ENCODE data around the gene KPNA1.

The KPNA1 gene

DNA sequence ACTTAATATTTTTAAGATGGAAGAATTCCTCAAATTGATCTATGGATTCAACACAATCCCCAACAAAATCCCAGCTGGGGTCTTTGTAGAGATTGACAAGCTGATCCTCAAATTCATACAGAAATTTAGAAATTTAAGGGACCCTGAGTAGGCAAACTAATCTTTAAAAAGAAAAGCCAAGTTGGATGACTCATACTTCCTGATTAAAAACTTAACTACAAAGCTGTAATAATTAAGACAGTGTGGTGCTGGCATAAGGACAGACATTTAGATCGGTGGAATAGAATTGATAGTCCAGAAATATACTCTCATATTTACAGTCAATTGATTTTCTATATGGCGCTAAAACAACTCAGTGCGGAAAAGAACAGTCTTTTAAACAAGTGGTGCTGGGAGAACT lies 119.2 kb downstream of the KPNA1 start:
- Mint-ChIP-seq H3K36me3 (peaks cover 14% of the 10 kb centered on the region), H3K4me1 (peaks cover 6% of the 10 kb centered on the region), H3K9me3 (no peaks in the 10 kb centered on the region), H3K27ac (no peak overlapping the region), H3K4me3 (no peak overlapping the region), H3K27me3 (no peaks in the 10 kb centered on the region)
- no peak for ATAC-seq

DNA sequence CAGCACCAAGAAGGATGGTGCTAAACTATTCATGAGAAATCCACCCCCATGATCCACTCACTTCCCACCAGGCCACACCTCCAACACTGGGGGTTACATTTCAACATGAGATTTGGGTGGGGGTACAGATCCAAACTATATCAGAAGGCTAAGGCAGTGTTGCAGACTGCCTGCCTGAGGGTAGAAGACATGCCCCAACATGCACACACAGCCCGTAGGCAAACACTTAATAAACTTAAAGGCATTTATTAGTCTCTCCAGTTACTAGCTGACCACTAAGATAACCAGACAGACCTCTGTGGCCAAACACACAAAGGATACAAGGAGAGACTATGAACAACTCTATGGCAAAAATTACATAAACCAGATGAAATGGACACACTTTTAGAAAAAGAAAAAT lies 120.6 kb downstream of the KPNA1 start:
- peaks cover 14% of the 10 kb centered on the region for H3K36me3 Mint-ChIP-seq
- H3K27ac Mint-ChIP-seq: no peak overlapping the region
- peaks cover 9% of the 10 kb centered on the region for H3K4me1 Mint-ChIP-seq
- H3K9me3 Mint-ChIP-seq: no peaks in the 10 kb centered on the region
- H3K4me3 Mint-ChIP-seq: no peak overlapping the region
- no peaks in the 10 kb centered on the region for H3K27me3 Mint-ChIP-seq
- no peak for ATAC-seq

DNA sequence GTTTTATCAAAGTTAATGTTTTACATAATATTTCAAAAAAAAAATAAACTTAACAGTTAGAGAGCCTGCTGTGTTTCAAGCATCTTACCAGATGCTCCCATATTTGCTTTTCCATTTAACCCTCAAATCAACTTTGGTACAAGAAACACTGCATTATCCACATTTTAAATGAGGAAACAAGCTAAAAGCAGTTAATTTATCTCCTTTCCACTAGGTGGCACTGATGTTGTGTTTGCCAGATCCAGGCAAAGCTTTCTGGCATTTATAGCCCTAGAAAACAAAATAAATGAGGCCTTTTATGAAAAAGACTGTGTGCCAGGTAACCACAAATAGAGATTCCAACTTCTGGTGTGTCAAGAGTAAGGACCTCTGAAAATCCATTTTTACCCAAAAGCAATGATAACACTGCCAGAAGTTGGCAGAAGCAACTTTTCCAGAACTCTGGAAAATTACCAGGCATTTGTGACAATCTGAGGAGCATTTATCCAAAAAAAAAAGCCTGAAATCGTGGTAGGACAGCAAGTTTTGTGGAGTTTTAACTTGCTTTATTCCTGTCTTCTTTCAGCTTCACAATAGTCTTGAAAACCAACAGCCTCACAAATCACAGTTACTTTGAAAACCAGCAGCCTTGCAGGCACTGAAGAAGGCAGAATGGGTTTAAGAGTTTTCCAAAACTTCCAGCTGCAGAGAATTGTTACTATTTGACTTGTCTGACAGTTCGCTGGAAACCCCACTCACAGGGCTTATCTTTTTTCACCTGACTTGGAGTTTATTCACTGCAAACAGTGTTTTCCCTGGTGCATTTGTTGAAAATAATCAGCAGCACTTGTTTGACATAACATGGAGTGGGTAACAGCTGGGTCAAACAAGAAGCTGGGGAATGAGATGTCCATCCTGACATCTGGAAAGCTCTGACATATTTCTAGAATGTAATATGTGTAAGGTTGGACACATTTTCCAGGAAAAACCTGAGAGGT lies 121.6 kb downstream of the KPNA1 start:
- no peaks in the 10 kb centered on the region for H3K9me3 Mint-ChIP-seq
- no peak overlapping the region for H3K27ac Mint-ChIP-seq
- peaks cover 19% of the 10 kb centered on the region for H3K4me1 Mint-ChIP-seq
- peaks cover 18% of the 10 kb centered on the region for H3K36me3 Mint-ChIP-seq
- H3K27me3 Mint-ChIP-seq: no peaks in the 10 kb centered on the region
- H3K4me3 Mint-ChIP-seq: no peak overlapping the region
- no peak for ATAC-seq

GRCh38 chr3:122391681-122392446 lies 122.9 kb downstream of the KPNA1 start:
- H3K4me1 Mint-ChIP-seq: peaks cover 21% of the 10 kb centered on the region
- ATAC-seq: no peak
- no peaks in the 10 kb centered on the region for H3K9me3 Mint-ChIP-seq
- peaks cover 26% of the 10 kb centered on the region for H3K36me3 Mint-ChIP-seq
- H3K27ac Mint-ChIP-seq: no peak overlapping the region
- H3K4me3 Mint-ChIP-seq: no peak overlapping the region
- H3K27me3 Mint-ChIP-seq: no peaks in the 10 kb centered on the region

GRCh38 chr3:122390665-122391064 lies 124.1 kb downstream of the KPNA1 start:
- Mint-ChIP-seq H3K9me3 (no peaks in the 10 kb centered on the region), H3K27me3 (no peaks in the 10 kb centered on the region), H3K36me3 (peaks cover 30% of the 10 kb centered on the region), H3K27ac (no peak overlapping the region), H3K4me1 (peaks cover 21% of the 10 kb centered on the region), H3K4me3 (no peak overlapping the region)
- no peak for ATAC-seq

- no peaks in the 10 kb centered on the region for H3K27me3 Mint-ChIP-seq
- no peak overlapping the region for H3K4me3 Mint-ChIP-seq
- ATAC-seq: no peak
- peaks cover 23% of the 10 kb centered on the region for H3K4me1 Mint-ChIP-seq
- peak overlapping the region; percentile 13 for H3K27ac Mint-ChIP-seq
- H3K9me3 Mint-ChIP-seq: no peaks in the 10 kb centered on the region
- peaks cover 28% of the 10 kb centered on the region for H3K36me3 Mint-ChIP-seq
Observed at GRCh38 chr3:122389892-122390291, 124.8 kb downstream of the KPNA1 start.

DNA sequence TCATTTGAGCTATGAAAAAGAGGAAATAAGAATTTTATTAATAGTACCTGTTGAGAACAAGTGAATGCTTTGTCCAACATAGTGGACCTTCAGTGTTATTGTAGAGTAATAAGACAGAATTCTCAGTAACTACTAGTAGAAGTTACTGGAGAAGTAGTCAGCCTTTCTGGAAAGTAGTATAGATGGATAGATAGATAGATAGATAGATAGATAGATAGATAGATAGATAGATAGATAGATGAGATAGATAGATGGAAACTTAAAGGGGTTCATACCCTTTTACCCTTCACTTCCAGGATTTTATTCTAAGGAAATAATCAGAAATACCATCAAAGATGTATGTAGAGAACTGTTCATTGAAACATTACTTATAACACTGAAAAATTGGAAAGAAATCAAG lies 125.5 kb downstream of the KPNA1 start:
- peaks cover 30% of the 10 kb centered on the region for H3K4me1 Mint-ChIP-seq
- H3K27ac Mint-ChIP-seq: peak overlapping the region; percentile 13
- ATAC-seq: no peak
- no peaks in the 10 kb centered on the region for H3K9me3 Mint-ChIP-seq
- peaks cover 21% of the 10 kb centered on the region for H3K36me3 Mint-ChIP-seq
- H3K27me3 Mint-ChIP-seq: no peaks in the 10 kb centered on the region
- no peak overlapping the region for H3K4me3 Mint-ChIP-seq

GRCh38 chr3:122387709-122388108 lies 127.0 kb downstream of the KPNA1 start:
- no peak for ATAC-seq
- no peak overlapping the region for H3K4me3 Mint-ChIP-seq
- H3K36me3 Mint-ChIP-seq: peaks cover 16% of the 10 kb centered on the region
- no peaks in the 10 kb centered on the region for H3K9me3 Mint-ChIP-seq
- no peaks in the 10 kb centered on the region for H3K27me3 Mint-ChIP-seq
- peaks cover 44% of the 10 kb centered on the region for H3K4me1 Mint-ChIP-seq
- H3K27ac Mint-ChIP-seq: peak overlapping the region; percentile 13

DNA sequence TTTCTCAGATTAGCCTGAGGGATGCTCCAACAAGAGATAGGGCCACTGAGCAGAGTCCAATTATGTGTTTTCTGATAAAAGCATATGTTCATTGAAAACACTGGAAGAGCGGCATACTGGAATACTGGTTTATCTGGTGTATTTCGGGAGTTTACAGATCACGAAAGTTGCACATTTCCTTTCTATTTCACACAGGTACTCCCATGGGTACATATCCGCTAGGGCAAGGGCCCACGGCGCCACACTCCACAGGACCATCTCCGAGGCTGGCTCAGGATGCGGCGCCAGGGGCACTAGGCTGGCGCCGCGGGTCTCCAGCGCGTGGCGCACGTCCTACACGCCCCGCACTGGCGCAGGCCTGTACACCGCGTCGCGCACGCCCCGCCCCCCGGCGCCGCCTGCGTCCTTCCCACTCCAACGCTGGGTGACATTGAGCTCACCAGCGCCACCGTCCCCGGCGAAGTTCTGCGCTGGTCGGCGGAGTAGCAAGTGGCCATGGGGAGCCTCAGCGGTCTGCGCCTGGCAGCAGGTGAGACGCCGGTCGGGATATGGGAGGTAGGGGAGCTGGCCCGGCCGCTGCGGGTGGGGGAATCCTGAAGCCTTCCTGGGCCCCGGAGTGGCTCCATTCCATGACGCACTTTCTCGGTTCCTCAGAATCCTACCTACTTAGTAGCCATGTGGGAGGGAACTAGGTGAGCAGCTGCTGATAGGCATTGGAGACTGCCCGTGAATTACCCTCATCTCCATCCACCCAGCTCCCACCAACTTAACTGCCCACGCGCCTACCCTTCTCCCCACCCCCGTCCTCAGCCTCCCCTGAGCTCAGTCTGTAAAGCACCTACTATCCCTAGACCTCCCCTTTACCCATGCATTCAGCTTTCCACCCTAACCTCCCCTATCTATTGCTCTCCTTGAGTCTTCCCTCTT lies 130.7 kb downstream of the KPNA1 start, which contains the start of gene FAM162A:
Gene FAM162A (plus strand): TSS at position 412 of the 927 bp plus-strand sequence. CDS start 84 bp downstream, at position 496.
- peak within 1 kb of the TSS; percentile 93 for H3K27ac Mint-ChIP-seq
- ATAC-seq: peak; percentile 97
- H3K36me3 Mint-ChIP-seq: peaks cover 16% of the 10 kb centered on the region
- H3K4me1 Mint-ChIP-seq: peaks cover 64% of the 10 kb centered on the region
- no peaks in the 10 kb centered on the region for H3K27me3 Mint-ChIP-seq
- H3K9me3 Mint-ChIP-seq: no peaks in the 10 kb centered on the region
- H3K4me3 Mint-ChIP-seq: peak within 1 kb of the TSS; percentile 90

DNA sequence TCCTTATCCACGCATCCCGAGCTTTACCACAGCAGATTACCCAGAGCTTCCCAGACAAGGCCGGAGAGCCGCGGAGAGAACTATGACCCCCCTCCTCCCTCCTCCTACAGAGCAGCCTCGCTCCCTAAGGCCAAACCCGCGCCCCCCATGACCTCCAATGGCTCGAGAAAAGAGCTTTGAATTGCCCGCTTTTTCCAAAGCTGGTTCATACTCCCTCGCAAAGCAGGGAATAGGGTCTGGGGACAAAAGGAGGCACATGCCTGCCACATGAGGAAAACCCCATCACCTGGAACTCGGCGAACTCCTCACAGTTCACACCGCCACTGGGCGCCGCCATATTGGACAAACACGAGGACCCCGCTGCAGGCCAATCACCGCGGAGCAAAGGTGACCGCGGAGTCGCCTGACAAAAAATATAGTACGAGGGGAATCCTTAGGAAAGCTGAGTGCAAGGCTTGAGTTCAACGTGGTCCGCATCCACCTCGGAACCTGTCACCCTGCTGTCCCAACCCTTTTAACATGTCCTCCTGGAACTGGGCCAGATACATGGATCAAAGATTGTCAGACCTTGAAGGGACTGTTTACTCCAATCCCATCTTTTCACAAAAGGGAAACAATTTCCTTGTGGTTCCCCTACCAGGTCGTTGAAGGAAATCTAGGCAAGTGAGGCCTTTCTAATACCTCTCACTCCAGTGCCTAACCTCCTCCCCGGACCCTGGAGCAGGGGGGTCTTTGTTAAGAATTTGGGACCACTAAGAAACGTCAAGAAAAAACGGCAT lies 131.7 kb downstream of the KPNA1 start, which contains the start of gene MIX23:
Gene MIX23 (minus strand): TSS at position 344 of the 779 bp plus-strand sequence. CDS start 7 bp downstream, at position 337.
- Mint-ChIP-seq H3K4me3 (peak within 1 kb of the TSS; percentile 90), H3K36me3 (peaks cover 11% of the 10 kb centered on the region), H3K4me1 (peaks cover 59% of the 10 kb centered on the region), H3K27me3 (no peaks in the 10 kb centered on the region), H3K9me3 (no peaks in the 10 kb centered on the region), H3K27ac (peak within 1 kb of the TSS; percentile 93)
- peak; percentile 62 for ATAC-seq

GRCh38 chr3:122377975-122378374 lies 136.8 kb downstream of the KPNA1 start:
- peaks cover 39% of the 10 kb centered on the region for H3K4me1 Mint-ChIP-seq
- peaks cover 29% of the 10 kb centered on the region for H3K36me3 Mint-ChIP-seq
- H3K27ac Mint-ChIP-seq: no peak overlapping the region
- no peaks in the 10 kb centered on the region for H3K27me3 Mint-ChIP-seq
- ATAC-seq: no peak
- H3K9me3 Mint-ChIP-seq: no peaks in the 10 kb centered on the region
- no peak overlapping the region for H3K4me3 Mint-ChIP-seq

GRCh38 chr3:122374034-122374433 lies 140.7 kb downstream of the KPNA1 start:
- no peaks in the 10 kb centered on the region for H3K9me3 Mint-ChIP-seq
- no peak for ATAC-seq
- no peak overlapping the region for H3K4me3 Mint-ChIP-seq
- H3K36me3 Mint-ChIP-seq: peaks cover 43% of the 10 kb centered on the region
- no peaks in the 10 kb centered on the region for H3K27me3 Mint-ChIP-seq
- no peak overlapping the region for H3K27ac Mint-ChIP-seq
- H3K4me1 Mint-ChIP-seq: peaks cover 12% of the 10 kb centered on the region
